Measurements from ENCODE around the gene PRKAR1B.

- TF ChIP-seq, protein P1, sequence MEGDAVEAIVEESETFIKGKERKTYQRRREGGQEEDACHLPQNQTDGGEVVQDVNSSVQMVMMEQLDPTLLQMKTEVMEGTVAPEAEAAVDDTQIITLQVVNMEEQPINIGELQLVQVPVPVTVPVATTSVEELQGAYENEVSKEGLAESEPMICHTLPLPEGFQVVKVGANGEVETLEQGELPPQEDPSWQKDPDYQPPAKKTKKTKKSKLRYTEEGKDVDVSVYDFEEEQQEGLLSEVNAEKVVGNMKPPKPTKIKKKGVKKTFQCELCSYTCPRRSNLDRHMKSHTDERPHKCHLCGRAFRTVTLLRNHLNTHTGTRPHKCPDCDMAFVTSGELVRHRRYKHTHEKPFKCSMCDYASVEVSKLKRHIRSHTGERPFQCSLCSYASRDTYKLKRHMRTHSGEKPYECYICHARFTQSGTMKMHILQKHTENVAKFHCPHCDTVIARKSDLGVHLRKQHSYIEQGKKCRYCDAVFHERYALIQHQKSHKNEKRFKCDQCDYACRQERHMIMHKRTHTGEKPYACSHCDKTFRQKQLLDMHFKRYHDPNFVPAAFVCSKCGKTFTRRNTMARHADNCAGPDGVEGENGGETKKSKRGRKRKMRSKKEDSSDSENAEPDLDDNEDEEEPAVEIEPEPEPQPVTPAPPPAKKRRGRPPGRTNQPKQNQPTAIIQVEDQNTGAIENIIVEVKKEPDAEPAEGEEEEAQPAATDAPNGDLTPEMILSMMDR (conservative IDR thresholded peaks at IDR 0.05; ENCODE audit: low read depth, low read length): no peak
- no peak for TF ChIP-seq EZH2 (IDR thresholded peaks at IDR 0.05; ENCODE audit: borderline replicate concordance, low read depth, low read length, poor library complexity, severe bottlenecking)
Observed at GRCh38 chr7:573933-574381, 153.1 kb downstream of the PRKAR1B start.

All from A673 (cell line).